H1 (cell line): Measurements from ENCODE around the gene ARNT2.

Source experiments
- CEBPB ChIP-seq: IDR thresholded peaks from 2 replicates; pipeline ENCODE4 v1.6.1; 2012; ENCODE audit warnings: low read depth, low read length
- EZH2 ChIP-seq: fragments of 200-600 bp; sonication (generic); IDR thresholded peaks from 2 replicates; pipeline ENCODE4 v1.7.1; 2012; ENCODE audit warnings: low read depth, mild to moderate bottlenecking, moderate library complexity, low read length, inconsistent platforms; ENCODE audit not compliant: severe bottlenecking
- POLR2AphosphoS5 ChIP-seq: IDR thresholded peaks from 2 replicates; pipeline ENCODE4 v1.6.1; 2011; ENCODE audit warnings: low read depth, low read length
- RFX5 ChIP-seq: IDR thresholded peaks from 2 replicates; pipeline ENCODE4 v1.6.1; 2011; ENCODE audit warnings: low read depth, low read length, improper control_type of control experiment, borderline replicate concordance
- SRF ChIP-seq: IDR thresholded peaks from 2 replicates; pipeline ENCODE4 v1.6.1; 2011; ENCODE audit warnings: mild to moderate bottlenecking, low read depth, low read length, moderate library complexity
- TF ChIP-seq, protein P1 (sequence below), 3 experiments: IDR thresholded peaks; 1 replicate in 2 of 3; 2 replicates in 1 of 3; pipeline versions ENCODE4 v1.5.1 to v1.6.1; 2011; ENCODE audit warnings: low read length in 3 of 3, mild to moderate bottlenecking in 3 of 3, inconsistent platforms in 2 of 3, low read depth in 1 of 3, moderate library complexity in 1 of 3; ENCODE audit not compliant: insufficient read depth in 1 of 3; ENCODE audit errors: control extremely low read depth in 1 of 3

DNA sequence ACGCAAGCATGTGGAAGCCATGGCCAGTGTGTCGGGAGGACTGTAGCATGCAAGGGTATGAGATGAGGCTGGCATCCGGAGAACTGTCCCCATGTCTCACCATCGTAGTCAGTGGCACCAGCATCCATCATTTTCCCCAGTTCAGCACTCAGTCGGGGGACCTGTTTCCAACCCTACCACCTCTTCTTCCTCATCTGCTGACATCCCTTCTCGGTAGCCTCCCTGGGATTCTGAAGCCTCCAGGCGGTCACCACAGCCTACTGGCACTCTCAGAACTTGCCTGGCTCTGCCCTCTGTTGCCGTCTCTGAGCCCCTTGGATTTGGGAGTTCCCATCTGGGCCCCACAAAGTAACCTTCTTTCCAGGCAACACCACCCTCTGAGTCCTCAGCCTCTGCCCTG, 159.9 kb downstream of the ARNT2 start:
- TF ChIP-seq, protein P1, sequence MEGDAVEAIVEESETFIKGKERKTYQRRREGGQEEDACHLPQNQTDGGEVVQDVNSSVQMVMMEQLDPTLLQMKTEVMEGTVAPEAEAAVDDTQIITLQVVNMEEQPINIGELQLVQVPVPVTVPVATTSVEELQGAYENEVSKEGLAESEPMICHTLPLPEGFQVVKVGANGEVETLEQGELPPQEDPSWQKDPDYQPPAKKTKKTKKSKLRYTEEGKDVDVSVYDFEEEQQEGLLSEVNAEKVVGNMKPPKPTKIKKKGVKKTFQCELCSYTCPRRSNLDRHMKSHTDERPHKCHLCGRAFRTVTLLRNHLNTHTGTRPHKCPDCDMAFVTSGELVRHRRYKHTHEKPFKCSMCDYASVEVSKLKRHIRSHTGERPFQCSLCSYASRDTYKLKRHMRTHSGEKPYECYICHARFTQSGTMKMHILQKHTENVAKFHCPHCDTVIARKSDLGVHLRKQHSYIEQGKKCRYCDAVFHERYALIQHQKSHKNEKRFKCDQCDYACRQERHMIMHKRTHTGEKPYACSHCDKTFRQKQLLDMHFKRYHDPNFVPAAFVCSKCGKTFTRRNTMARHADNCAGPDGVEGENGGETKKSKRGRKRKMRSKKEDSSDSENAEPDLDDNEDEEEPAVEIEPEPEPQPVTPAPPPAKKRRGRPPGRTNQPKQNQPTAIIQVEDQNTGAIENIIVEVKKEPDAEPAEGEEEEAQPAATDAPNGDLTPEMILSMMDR (IDR thresholded peaks at IDR 0.05; ENCODE audit: control extremely low read depth in 1 of 3, insufficient read depth in 1 of 3, low read depth in 1 of 3, low read length in 3 of 3): no peak
- TF ChIP-seq POLR2AphosphoS5 (no peak), CEBPB (no peak), SRF (no peak), EZH2 (no peak), RFX5 (no peak)
